NCI-H1105 treated with DMSO at 0.1 percent for 48 hours (cell line): ENCODE results near the gene TOGARAM2.
A peak's percentile ranks its signal among the peaks of the same experiment; 100 is the strongest.

Experiments used
- DNase-seq: peaks from one replicate; lab custom pipeline; 2025; lab: John Stamatoyannopoulos, UW

TOGARAM2 gene

DNA sequence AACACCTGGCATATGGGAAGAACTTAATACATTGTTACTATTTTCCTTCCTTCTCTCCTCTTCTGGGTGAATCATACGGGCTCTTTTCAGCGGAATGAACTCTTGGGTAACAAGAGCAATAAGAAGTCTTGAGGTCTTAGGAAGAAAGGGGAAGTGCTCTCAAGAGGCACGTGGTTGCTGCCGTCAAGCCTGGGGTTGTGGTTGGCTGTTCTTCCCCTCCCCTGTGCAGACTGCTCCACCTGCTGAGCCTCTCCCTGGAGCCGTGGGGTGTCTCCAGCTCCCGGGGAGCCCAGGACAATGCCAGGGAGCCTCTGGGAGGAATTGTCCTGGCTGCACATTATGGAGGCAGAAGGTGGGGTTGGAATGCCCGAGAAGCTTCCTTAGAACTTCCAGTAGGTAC lies 19.4 kb downstream of the TOGARAM2 start:
- no peak for DNase-seq

GRCh38 chr2:29000956-29001355 lies 19.9 kb downstream of the TOGARAM2 start:
- no peak for DNase-seq

- no peak for DNase-seq
Observed at GRCh38 chr2:29001806-29002205, 20.7 kb downstream of the TOGARAM2 start.

DNA sequence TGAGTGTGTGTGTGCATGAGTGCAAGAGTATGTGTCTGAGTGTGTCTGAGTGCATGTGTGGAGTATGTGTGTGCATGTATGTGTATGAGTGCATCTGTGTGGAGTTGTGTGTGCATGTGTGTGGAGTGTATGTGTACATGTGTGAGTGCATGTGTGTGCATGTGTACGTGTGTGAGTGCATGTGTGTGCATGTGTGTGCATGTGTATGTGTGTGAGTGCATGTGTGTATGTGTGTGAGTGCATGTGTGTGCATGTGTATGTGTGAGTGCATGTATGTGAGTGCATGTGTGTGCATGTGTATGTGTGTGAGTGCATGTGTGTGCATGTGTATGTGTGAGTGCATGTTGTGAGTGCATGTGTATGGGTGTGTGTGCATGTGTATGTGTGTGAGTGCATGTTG lies 23.7 kb downstream of the TOGARAM2 start:
- DNase-seq = no peak

GRCh38 chr2:29005331-29005730 lies 24.2 kb downstream of the TOGARAM2 start:
- DNase-seq = no peak

DNA sequence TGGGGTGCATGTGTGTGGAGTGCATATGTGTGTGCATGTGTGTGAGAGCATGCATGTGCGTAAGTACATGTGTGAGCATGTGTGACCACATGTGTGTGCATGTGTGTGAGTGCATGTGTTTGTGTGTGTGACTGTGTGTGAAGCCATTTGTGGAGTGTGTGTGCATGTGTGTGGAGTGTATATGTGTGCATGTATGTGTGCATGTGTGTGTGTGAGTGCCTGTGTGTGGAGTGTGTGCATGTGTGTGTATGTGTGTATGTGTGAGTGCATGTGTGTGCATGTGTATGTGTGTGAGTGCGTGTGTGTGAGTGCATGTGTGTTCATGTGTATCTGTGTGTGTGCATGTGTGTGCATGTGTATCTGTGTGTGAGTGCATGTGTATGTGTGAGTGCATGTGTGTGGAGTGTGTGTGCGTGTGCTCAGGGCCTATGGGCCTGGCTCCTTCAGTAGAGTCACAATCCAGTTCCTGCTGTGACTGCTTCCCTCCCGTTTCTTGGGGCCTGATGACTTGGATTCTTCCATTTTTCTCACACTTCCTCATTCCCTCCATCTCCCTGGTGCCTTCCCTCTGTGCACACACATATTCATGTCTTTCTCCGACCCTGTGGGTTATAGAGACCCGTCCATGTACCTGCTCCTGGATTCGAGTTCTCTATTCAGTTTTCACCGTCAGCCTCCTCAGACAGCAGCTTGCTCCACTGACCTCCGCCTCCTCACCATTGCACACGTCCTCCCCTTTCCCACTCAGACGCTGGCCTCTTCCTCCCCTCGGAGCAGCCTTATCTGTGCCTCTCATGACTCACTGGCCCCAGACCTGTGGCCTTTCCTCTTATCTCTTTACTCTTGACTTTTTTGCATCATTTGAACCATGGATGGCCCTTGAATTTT lies 25.2 kb downstream of the TOGARAM2 start:
- DNase-seq = no peak

DNA sequence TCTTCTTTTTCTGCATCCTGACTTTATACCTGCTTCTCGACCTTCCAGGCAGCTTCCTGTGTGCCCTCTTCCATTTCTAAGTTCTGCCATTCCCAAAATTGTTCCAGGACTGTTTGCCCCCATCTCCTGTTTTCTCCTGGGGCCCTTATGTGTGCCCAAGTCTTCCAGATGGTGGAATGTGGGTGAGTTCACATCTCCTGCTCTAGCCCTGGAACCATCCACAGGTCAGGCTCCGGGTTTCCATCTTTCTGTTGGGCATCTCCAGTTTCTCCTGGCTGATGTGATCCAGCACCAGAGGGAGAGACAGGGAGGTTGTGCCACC lies 25.8 kb downstream of the TOGARAM2 start:
- no peak for DNase-seq

GRCh38 chr2:29009270-29009669 lies 28.2 kb downstream of the TOGARAM2 start:
- DNase-seq = no peak

DNA sequence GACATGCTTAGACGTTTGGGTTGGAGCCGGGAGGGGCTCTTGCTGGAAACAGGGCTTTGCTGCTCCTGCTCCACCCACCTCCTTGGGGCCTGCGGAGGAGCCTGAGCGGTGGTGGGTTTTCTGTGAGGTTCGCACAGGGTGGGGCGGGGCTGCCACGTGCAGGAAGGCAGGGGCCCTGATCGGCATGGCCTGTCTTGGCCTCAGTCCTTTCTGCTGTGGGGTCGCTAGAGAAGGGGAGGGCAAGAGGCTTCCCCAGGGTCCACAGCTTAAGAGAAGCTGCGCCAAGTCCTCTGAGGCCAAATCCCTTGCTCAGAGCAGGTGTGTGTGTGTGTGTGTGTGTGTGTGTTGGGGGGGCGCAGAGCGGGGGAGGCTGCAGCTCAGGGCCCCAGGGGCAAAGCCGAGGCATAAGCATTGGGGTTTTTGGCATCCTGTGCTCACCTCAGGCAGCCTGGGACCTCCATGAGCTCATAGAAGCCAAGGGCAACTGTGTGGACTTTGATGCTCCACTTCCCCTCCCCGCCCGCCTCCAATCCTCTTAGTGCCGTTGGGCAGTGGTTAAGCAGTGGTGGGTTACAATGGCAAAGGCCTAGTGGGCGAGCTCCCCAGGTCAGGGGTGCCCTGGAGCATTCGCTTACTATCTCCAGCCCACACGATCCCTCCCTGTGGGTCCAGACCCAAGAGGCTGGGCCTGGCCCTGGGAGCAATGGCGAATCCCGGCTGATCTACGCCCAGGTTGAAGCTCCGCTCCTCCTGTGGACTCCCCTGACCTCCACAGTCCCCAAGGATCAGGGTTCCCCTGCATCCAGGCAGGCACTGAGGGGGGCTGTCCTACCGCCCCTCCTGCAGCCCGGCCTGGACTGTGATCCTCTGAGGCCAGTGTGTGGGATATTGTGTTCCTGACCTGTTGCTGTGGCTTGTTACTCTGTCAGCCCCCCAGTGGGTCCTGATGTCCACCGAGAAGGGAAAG lies 28.9 kb downstream of the TOGARAM2 start:
- no peak for DNase-seq

GRCh38 chr2:29010946-29011345 lies 29.8 kb downstream of the TOGARAM2 start:
- DNase-seq = no peak

DNA sequence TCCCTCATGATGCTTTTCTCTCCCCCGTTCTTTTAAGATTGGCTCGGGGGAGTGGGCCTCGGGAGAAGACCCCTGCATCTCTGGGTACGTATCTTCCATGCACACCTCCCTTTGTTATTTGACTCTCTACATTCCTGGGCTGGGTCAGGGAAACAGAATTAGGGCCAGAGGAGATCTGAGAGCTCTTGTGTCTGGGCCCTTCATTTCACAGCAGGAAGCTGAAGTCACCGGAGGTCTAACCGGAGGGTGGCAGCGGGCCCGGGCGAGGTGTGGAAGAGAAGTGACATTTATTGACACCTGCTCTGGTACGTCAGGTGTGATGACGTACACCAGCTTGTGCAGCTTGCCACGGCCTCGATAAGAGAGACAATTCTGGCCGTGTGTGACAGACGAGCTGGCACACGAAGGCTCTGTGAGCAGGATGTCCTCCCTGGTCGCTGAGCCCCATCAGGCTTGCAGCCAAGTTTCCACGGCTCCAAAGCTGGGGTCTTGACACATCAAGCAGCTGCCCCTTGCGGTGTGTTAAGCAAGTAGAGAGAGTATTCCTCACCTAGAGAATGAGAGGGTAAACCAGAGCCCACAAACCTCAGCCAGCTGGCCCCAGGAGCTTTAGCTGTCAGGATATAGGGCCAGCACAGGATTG lies 30.4 kb downstream of the TOGARAM2 start:
- peak; percentile 35 for DNase-seq

DNA sequence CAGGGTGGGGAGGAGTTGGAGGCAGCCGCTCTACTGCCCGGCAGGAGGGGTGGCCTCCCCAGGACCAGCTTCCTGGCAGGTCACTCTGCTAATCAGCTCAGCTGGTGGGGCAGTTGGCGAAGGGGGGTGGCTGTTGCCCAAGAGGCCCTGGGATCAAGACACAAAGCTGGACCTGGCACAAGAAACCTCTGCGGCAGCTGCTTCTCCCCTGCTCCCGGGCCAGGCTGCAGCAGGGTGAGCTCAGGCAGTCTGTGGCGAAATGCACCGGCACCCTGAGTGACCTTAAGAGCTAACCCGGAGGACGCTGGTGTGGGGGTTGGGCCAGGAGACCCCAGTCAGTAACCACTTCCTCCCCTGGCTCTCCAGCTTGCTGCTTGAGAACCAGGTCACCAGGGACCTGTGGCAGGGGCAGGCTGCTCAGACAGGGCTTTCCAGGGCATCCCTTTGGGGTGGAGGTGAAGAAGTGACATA lies 31.1 kb downstream of the TOGARAM2 start:
- no peak for DNase-seq

GRCh38 chr2:29013057-29013780 lies 32.1 kb downstream of the TOGARAM2 start:
- no peak for DNase-seq

- DNase-seq = no peak
Observed at GRCh38 chr2:29014331-29014730, 33.2 kb downstream of the TOGARAM2 start.

DNA sequence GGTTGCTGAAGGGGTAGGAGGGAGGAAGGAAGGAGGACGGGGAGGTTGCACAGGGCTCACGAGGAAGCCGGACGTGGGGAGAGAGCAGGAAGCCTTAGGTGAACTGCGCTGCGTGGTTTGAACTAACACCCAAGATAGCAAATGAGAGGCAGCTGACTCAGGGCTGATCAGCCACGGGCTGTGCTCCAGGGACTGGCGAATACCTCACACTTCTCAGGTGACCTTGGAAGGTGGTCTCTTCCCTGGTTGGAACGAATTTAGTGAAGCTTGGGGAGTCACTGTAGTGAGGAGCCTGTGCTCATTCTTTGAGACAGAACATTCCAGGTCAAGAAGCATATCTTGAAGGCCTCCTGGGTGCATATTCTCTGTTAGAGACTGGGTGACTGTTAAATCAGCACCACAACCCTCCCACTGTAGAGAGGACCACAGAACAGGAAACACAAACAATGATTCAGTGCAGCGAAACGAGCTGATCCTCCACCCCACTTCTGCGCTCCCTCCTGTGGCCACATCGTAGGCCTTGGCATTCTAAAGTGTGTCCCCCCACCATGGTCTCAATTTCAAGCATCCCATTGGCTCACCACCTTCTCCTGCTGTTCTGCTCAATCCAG lies 33.8 kb downstream of the TOGARAM2 start:
- DNase-seq = no peak

DNA sequence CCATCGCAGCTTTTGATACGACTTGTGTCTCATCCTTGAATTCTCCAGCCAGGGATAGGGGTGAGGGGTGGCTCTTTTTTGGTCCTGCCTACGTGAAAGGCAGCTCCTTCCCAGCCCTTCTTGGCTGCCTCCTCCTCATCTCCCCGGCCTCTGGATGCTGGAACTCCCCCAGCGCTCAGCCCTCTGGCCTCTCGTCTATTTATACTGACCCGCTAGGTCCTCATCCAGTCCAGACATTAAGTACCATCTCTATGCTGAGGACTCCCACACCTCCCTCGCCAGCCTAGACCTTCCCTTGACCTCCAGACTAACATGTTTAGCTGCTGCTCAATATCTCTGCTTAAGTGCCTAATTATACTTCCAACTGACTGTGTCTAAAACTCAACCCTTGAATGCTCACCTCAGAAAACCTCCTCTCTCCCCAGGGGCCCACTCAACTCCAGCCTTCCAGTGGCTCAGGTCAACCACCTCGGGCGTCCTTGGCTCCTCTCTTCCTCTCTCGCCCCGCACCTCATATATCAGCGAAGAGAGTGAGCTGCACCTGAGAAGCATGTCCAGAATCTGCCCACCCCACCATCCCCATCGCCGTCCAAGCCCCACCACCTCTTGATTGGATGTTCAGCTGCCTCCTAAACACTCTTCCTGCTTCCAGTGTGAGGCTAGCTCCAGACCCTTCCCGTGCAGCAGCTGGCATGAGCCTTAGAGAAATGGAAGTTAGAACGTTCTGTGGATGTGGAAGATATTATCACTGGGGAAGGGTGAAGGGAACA lies 34.8 kb downstream of the TOGARAM2 start:
- no peak for DNase-seq

DNA sequence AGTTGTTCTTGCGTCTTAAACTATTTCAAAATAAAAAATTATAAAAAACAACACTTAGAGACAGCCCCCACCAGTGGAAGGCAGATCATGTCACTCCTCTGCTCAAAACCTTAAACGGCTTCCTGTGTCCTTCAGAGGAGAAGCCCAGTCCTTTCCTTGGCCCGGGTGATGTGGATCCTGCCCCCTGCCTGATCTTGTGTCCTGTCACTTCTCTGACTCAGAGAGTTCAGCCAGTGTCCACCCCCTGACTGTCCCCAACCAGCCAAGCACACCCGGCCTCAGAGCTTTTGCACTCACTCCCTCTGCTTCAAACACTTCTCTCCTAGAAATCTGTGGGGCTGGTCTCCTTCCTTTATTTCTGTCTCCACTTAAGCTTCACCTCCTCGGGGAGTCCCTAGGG lies 35.4 kb downstream of the TOGARAM2 start:
- DNase-seq = no peak

DNA sequence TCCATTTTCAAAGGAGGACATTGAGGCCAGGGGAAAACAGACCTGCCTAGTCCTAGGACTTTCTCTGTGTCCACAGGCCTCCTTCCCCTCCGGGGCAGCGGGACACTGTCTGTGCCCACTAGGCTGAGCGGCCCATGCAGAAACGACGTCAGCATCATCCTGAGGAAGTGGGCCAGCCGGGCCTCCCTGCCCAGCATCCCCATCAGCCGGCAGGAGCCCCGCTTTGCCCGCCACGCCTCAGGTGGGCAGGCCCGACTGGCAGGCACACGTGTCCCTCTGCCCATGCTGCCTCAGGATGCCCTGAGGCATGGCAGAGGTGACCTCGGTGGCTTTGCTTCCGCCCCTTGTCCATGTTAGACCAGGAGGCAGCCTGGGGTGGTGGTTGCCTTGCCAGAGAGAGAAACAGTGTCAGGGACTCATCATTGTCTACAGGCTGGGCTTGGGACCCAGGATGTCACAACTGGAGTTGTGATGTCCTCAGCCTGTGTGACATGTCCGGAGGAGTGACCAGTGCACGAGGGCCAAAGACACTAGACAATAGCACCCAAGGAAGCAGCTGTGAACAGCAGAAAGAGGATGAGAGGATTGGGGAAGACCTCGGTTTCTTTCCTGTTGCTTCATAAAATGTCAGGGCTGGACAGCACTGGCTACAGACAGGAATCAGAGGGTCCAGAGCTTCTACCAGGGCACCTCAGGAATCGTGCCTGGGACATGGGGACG lies 36.8 kb downstream of the TOGARAM2 start:
- no peak for DNase-seq

GRCh38 chr2:29021886-29022285 lies 40.8 kb downstream of the TOGARAM2 start:
- no peak for DNase-seq

DNA sequence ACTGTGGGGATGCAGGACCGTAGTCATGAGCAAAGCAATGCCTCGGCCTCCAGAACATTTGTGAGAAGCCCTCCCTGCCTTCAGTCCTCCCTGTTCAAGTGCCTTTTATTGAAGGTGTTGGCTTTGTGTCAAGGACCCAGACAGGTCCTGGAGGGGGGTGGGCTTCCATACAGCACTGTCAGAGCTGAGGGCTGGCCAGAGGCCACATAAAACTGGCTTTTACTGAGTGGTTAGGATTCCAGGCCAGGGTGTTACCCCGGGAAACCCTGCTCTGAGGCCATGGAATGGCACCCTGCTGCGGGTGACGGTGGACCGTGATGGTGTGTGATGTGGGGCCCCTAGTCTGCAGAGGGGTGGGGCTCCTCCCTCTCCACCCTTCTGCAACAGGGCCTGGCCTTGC lies 41.6 kb downstream of the TOGARAM2 start:
- no peak for DNase-seq
